Left lung (tissue), 10 donors: ENCODE data around the gene PMVK. TPM values are rescaled to one million over a fixed set of nuclear protein-coding genes. Genes with fewer than 3 reads are reported as not detected.

ENCODE experiments used
- ATAC-seq: fragments of 200-7000 bp; cut with Tn5 transposase; one replicate; pipeline ENCODE4 v1.9.1; 2020; ENCODE audit warnings: moderate library complexity
- DNase-seq, 4 donors: peaks; one replicate each; pipeline ENCODE4 v3.0.0-alpha.2; 2013 to 2020
- H3K27ac ChIP-seq, 2 donors: fragments of 200-600 bp; sonication (generic) in 1 of 2; one replicate each; pipeline versions ENCODE4 v1.5.0 to v1.8.0; 2020 to 2021
- H3K27me3 ChIP-seq, 2 donors: fragments of 200-600 bp; sonication (generic) in 1 of 2; one replicate each; pipeline versions ENCODE4 v1.5.0 to v1.8.0; 2020 to 2021
- H3K36me3 ChIP-seq, 2 donors: fragments of 200-600 bp; sonication (generic) in 1 of 2; one replicate each; pipeline versions ENCODE4 v1.5.0 to v1.8.0; 2020 to 2021
- H3K4me1 ChIP-seq, 2 donors: fragments of 200-600 bp; one replicate each; pipeline ENCODE4 v1.8.0; 2021
- H3K4me3 ChIP-seq, 2 donors: fragments of 200-600 bp; sonication (generic) in 1 of 2; one replicate each; pipeline versions ENCODE4 v1.5.0 to v1.8.0; 2020 to 2021; ENCODE audit warnings: mild to moderate bottlenecking in 1 of 2
- H3K9me3 ChIP-seq, 2 donors: fragments of 200-600 bp; sonication (generic) in 1 of 2; one replicate each; pipeline versions ENCODE4 v1.5.0 to v1.8.0; 2020 to 2021
- CTCF ChIP-seq, 2 donors: fragments of 200-600 bp; sonication (generic) in 1 of 2; IDR thresholded peaks; one replicate each; pipeline versions ENCODE4 v1.5.0 to v1.8.0; 2021; ENCODE audit warnings: antibody characterized with exemption in 2 of 2
- intact Hi-C, 2 donors: fragments of 100-400 bp; cut with DNase I; formaldehyde crosslinking; loops; one replicate each; pipeline versions ENCODE4 v1.11.2 to v1.14.2; 2022
- polyA plus RNA-seq, 6 donors: library from polyadenylated mRNA; unstranded; fragments of 120-200 nt; gene quantifications; one replicate each; pipeline ENCODE4 v1.2.1, GENCODE V29; 2013; ENCODE audit not compliant: insufficient read length in 6 of 6
- total RNA-seq, 2 donors: library from RNA; stranded (reverse); fragmentation: NEBNext Ultra II Directional; extraction: Animal tissue kit (Norgen Biotek cat#: 25700); gene quantifications; one replicate each; pipeline ENCODE4 v1.2.1, GENCODE V29; 2021
- donor health status: DM: no; HTN: yes; CAD: no.
- donor health status: DM: no; HTN: no; CAD: no.

PMVK gene
- total and polyA plus RNA-seq, 8 donors = 31.7 to 44.3 (median 35.8) TPM

- Histone ChIP-seq H3K27me3 (no peaks in the 10 kb centered on the region), H3K36me3 (no peaks in the 10 kb centered on the region), H3K9me3 (no peaks in the 10 kb centered on the region), H3K27ac (no peak overlapping the region), H3K4me3 (no peak overlapping the region), H3K4me1 (no peaks in the 10 kb centered on the region)
- intact Hi-C loops = no loop called here
- ATAC-seq (no peak), DNase-seq (no peak)
- TF ChIP-seq CTCF (IDR thresholded peaks at IDR 0.05) = no peak
Observed at GRCh38 chr1:154891452-154891851, 45.1 kb downstream of the PMVK start.

GRCh38 chr1:154888757-154889156 lies 47.8 kb downstream of the PMVK start:
- no peak overlapping the region for H3K27ac ChIP-seq
- no peaks in the 10 kb centered on the region for H3K9me3 ChIP-seq
- no peak for TF ChIP-seq CTCF (IDR thresholded peaks at IDR 0.05)
- H3K4me1 ChIP-seq = peaks cover 0 to 7% of the 10 kb centered on the region in 2 donors
- no peak overlapping the region for H3K4me3 ChIP-seq
- intact Hi-C loops = no loop called here
- H3K36me3 ChIP-seq = no peaks in the 10 kb centered on the region
- H3K27me3 ChIP-seq = no peaks in the 10 kb centered on the region
- ATAC-seq (no peak), DNase-seq (no peak)

GRCh38 chr1:154886281-154887015 lies 50.1 kb downstream of the PMVK start:
- intact Hi-C loops = no loop called here
- no peak for TF ChIP-seq CTCF (IDR thresholded peaks at IDR 0.05)
- H3K36me3 ChIP-seq = no peaks in the 10 kb centered on the region
- no peak overlapping the region for H3K27ac ChIP-seq
- H3K4me3 ChIP-seq = no peak overlapping the region
- DNase-seq = no peak
- no peaks in the 10 kb centered on the region for H3K9me3 ChIP-seq
- peaks cover 0 to 7% of the 10 kb centered on the region in 2 donors for H3K4me1 ChIP-seq
- no peak for ATAC-seq
- H3K27me3 ChIP-seq = no peaks in the 10 kb centered on the region

GRCh38 chr1:154884869-154885701 lies 51.4 kb downstream of the PMVK start:
- peak in 2 of 4 donors; percentile 56 to 69 for DNase-seq
- no peaks in the 10 kb centered on the region for H3K27me3 ChIP-seq
- peaks cover 0 to 7% of the 10 kb centered on the region in 2 donors for H3K4me1 ChIP-seq
- intact Hi-C loops = no loop called here
- no peak overlapping the region for H3K27ac ChIP-seq
- no peak overlapping the region for H3K4me3 ChIP-seq
- H3K9me3 ChIP-seq = no peaks in the 10 kb centered on the region
- no peak for TF ChIP-seq CTCF (IDR thresholded peaks at IDR 0.05)
- no peak for ATAC-seq
- no peaks in the 10 kb centered on the region for H3K36me3 ChIP-seq
